Measurements from ENCODE around the gene LMX1B.

LMX1B gene

GRCh38 chr9:126650404-126651341, 36.9 kb downstream of the LMX1B start (continued):
- TF ChIP-seq REST (tag by site-specific recombination; IDR thresholded peaks at IDR 0.05): no peak
- peak; percentile 88 for TF ChIP-seq ZIC2 (tag by site-specific recombination; IDR thresholded peaks at IDR 0.05)
- TF ChIP-seq ZBTB6 (tag by site-specific recombination; IDR thresholded peaks at IDR 0.05): no peak
- no peak for TF ChIP-seq HOXC10 (CRISPR knock-in tag; IDR thresholded peaks at IDR 0.05)
- no peak for TF ChIP-seq REPIN1 (tag by site-specific recombination; IDR thresholded peaks at IDR 0.05; ENCODE audit: low read depth)
- peak; percentile 36; the same call in 1 of the 2 replicates for TF ChIP-seq EGR2 (tag by site-specific recombination; IDR thresholded peaks at IDR 0.05; ENCODE audit: low read depth)
- peak; percentile 94 for TF ChIP-seq PRDM4 (tag by site-specific recombination; IDR thresholded peaks at IDR 0.05)
- TF ChIP-seq ZBTB48 (tag by site-specific recombination; IDR thresholded peaks at IDR 0.05): no peak
- no peak for TF ChIP-seq PBX3 (CRISPR knock-in tag; IDR thresholded peaks at IDR 0.05)
- TF ChIP-seq ZBTB7A (tag by site-specific recombination; IDR thresholded peaks at IDR 0.05; ENCODE audit: low read depth): no peak

GRCh38 chr9:126652140-126652582, 38.4 kb downstream of the LMX1B start:
- Histone ChIP-seq H3K27ac (ENCODE audit: extremely low read depth, low read depth, low read length) (no peak overlapping the region), H3K36me3 (ENCODE audit: control insufficient read depth in 2 of 2, insufficient read depth in 1 of 2, low read length in 2 of 2) (peaks cover 0 to 6% of the 10 kb centered on the region in 2 experiments; a peak in 1 of 3 replicates), H3K4me3 (ENCODE audit: low read depth, low read length) (no peak overlapping the region), H3K9me3 (ENCODE audit: control insufficient read depth, insufficient read depth, low read depth, low read length) (no peaks in the 10 kb centered on the region), H3K4me1 (ENCODE audit: control insufficient read depth, insufficient read depth, low read length) (peaks cover 22% of the 10 kb centered on the region)
- ChIA-PET CTCF (interaction anchor here (0.9 to 1.2 kb wide), 2 partner anchors 23 to 51 kb away, joined by 3 to 4 read pairs; no protein-coding TSS in a partner anchor), POLR2A (interaction anchor here (0.6 kb wide), 1 partner anchor 1097 kb away, joined by 3 read pairs; no protein-coding TSS in a partner anchor)
- TF ChIP-seq ZNF623 (tag by site-specific recombination; IDR thresholded peaks at IDR 0.05): no peak
- TF ChIP-seq OSR2 (tag by site-specific recombination; IDR thresholded peaks at IDR 0.05): peak; percentile 48
- peak; percentile 92 for TF ChIP-seq GLIS1 (tag by site-specific recombination; IDR thresholded peaks at IDR 0.05)
- no peak for TF ChIP-seq SP3 (tag by site-specific recombination; IDR thresholded peaks at IDR 0.05)
- peak; percentile 73 for TF ChIP-seq ZNF398 (tag by site-specific recombination; IDR thresholded peaks at IDR 0.05)
- 0 out of 2 replicates have a peak, but pooled peaks have one; percentile 28 for TF ChIP-seq KLF10 (tag by site-specific recombination; IDR thresholded peaks at IDR 0.05)
- TF ChIP-seq KLF9 (tag by site-specific recombination; IDR thresholded peaks at IDR 0.05; ENCODE audit: low read depth): peak; percentile 17; the same call in 1 of the 2 replicates
- TF ChIP-seq PATZ1 (tag by site-specific recombination; IDR thresholded peaks at IDR 0.05): peak; percentile 61; the same call in 1 of the 2 replicates
- TF ChIP-seq ZIC2 (tag by site-specific recombination; IDR thresholded peaks at IDR 0.05): peak; percentile 96
- TF ChIP-seq INSM2 (tag by site-specific recombination; IDR thresholded peaks at IDR 0.05): no peak
- TF ChIP-seq GLIS2 (tag by site-specific recombination; IDR thresholded peaks at IDR 0.05): peak; percentile 47; the same call in 1 of the 2 replicates

Data from HEK293 (cell line).